Duodenal mucosa (tissue), 2 donors: ENCODE data around the gene DNASE2B.

Source experiments
- H3K27ac ChIP-seq: one replicate; pipeline ENCODE4 v1.7.0; 2013; ENCODE audit warnings: low read depth, low read length
- H3K27me3 ChIP-seq, 2 donors: one replicate each; pipeline ENCODE4 v1.7.0; 2013; ENCODE audit warnings: low read length in 2 of 2, control low read depth in 1 of 2; ENCODE audit not compliant: insufficient read depth in 2 of 2, control insufficient read depth in 1 of 2
- H3K36me3 ChIP-seq, 2 donors: one replicate each; pipeline ENCODE4 v1.7.0; 2013; ENCODE audit warnings: low read length in 2 of 2, control low read depth in 1 of 2; ENCODE audit not compliant: insufficient read depth in 2 of 2, control insufficient read depth in 1 of 2
- H3K4me1 ChIP-seq, 2 donors: one replicate each; pipeline ENCODE4 v1.7.0; 2013; ENCODE audit warnings: low read length in 2 of 2, control low read depth in 1 of 2; ENCODE audit not compliant: insufficient read depth in 2 of 2, control insufficient read depth in 1 of 2
- H3K4me3 ChIP-seq, 2 donors: one replicate each; pipeline ENCODE4 v1.7.0; 2013; ENCODE audit warnings: low read length in 2 of 2, low read depth in 1 of 2
- H3K9ac ChIP-seq, 2 donors: one replicate each; pipeline ENCODE4 v1.7.0; 2013; ENCODE audit warnings: low read length in 2 of 2, low read depth in 1 of 2
- H3K9me3 ChIP-seq, 2 donors: one replicate each; pipeline ENCODE4 v1.7.0; 2013; ENCODE audit warnings: low read length in 2 of 2, control low read depth in 1 of 2; ENCODE audit not compliant: control insufficient read depth in 1 of 2

Gene DNASE2B

GRCh38 chr1:84412316-84412942, 14.1 kb downstream of the DNASE2B start:
- no peaks in the 10 kb centered on the region for H3K27me3 ChIP-seq

GRCh38 chr1:84415396-84415795, 17.1 kb downstream of the DNASE2B start:
- Histone ChIP-seq H3K27me3 (no peaks in the 10 kb centered on the region), H3K4me3 (no peak overlapping the region), H3K27ac (no peak overlapping the region), H3K9me3 (no peaks in the 10 kb centered on the region), H3K36me3 (no peaks in the 10 kb centered on the region), H3K4me1 (peaks cover 0 to 7% of the 10 kb centered on the region in 2 donors), H3K9ac (no peak overlapping the region)

More at GRCh38 chr1:84412316-84412942, 14.1 kb downstream of the DNASE2B start:
- no peaks in the 10 kb centered on the region for H3K9me3 ChIP-seq
- H3K36me3 ChIP-seq, result no peaks in the 10 kb centered on the region
- H3K4me1 ChIP-seq, result peaks cover 0 to 29% of the 10 kb centered on the region in 2 donors
- no peak overlapping the region for H3K27ac ChIP-seq
- H3K4me3 ChIP-seq, result no peak overlapping the region
- H3K9ac ChIP-seq, result no peak overlapping the region

GRCh38 chr1:84422909-84423308, 24.6 kb downstream of the DNASE2B start:
- Histone ChIP-seq H3K9me3 (no peaks in the 10 kb centered on the region), H3K4me3 (no peak overlapping the region), H3K4me1 (no peaks in the 10 kb centered on the region), H3K27ac (no peak overlapping the region), H3K36me3 (no peaks in the 10 kb centered on the region), H3K27me3 (no peaks in the 10 kb centered on the region), H3K9ac (no peak overlapping the region)

GRCh38 chr1:84424513-84425149, 26.3 kb downstream of the DNASE2B start:
- Histone ChIP-seq H3K9me3 (peaks cover 0 to under 1% of the 10 kb centered on the region in 2 donors), H3K9ac (no peak overlapping the region), H3K27ac (no peak overlapping the region), H3K36me3 (no peaks in the 10 kb centered on the region), H3K4me1 (no peaks in the 10 kb centered on the region), H3K4me3 (no peak overlapping the region), H3K27me3 (no peaks in the 10 kb centered on the region)

GRCh38 chr1:84425150-84425896, 27.0 kb downstream of the DNASE2B start:
- Histone ChIP-seq H3K4me3 (no peak overlapping the region), H3K9me3 (peaks cover 0 to 7% of the 10 kb centered on the region in 2 donors), H3K27ac (no peak overlapping the region), H3K36me3 (no peaks in the 10 kb centered on the region), H3K9ac (no peak overlapping the region), H3K27me3 (no peaks in the 10 kb centered on the region), H3K4me1 (no peaks in the 10 kb centered on the region)

GRCh38 chr1:84426376-84426775, 28.1 kb downstream of the DNASE2B start:
- no peak overlapping the region for H3K4me3 ChIP-seq
- no peaks in the 10 kb centered on the region for H3K4me1 ChIP-seq
- no peaks in the 10 kb centered on the region for H3K36me3 ChIP-seq
- H3K27ac ChIP-seq, result no peak overlapping the region
- H3K9ac ChIP-seq, result no peak overlapping the region
- peaks cover 0 to 8% of the 10 kb centered on the region in 2 donors for H3K9me3 ChIP-seq
- no peaks in the 10 kb centered on the region for H3K27me3 ChIP-seq

- no peak overlapping the region for H3K9ac ChIP-seq
- H3K27me3 ChIP-seq, result no peaks in the 10 kb centered on the region
- H3K27ac ChIP-seq, result no peak overlapping the region
- no peaks in the 10 kb centered on the region for H3K4me1 ChIP-seq
- no peaks in the 10 kb centered on the region for H3K36me3 ChIP-seq
- peaks cover 0 to 8% of the 10 kb centered on the region in 2 donors for H3K9me3 ChIP-seq
- H3K4me3 ChIP-seq, result no peak overlapping the region
Observed at GRCh38 chr1:84427250-84428188, 29.2 kb downstream of the DNASE2B start.

GRCh38 chr1:84428235-84428634, 30.0 kb downstream of the DNASE2B start:
- no peak overlapping the region for H3K4me3 ChIP-seq
- H3K27me3 ChIP-seq, result no peaks in the 10 kb centered on the region
- H3K27ac ChIP-seq, result no peak overlapping the region
- peaks cover 0 to 8% of the 10 kb centered on the region in 2 donors for H3K9me3 ChIP-seq
- no peak overlapping the region for H3K9ac ChIP-seq
- no peaks in the 10 kb centered on the region for H3K36me3 ChIP-seq
- peaks cover 2% of the 10 kb centered on the region in 2 donors for H3K4me1 ChIP-seq

GRCh38 chr1:84429231-84429630, 30.9 kb downstream of the DNASE2B start:
- Histone ChIP-seq H3K9ac (no peak overlapping the region), H3K4me3 (no peak overlapping the region), H3K9me3 (peaks cover 0 to 8% of the 10 kb centered on the region in 2 donors), H3K27me3 (no peaks in the 10 kb centered on the region), H3K36me3 (no peaks in the 10 kb centered on the region), H3K27ac (no peak overlapping the region), H3K4me1 (peaks cover 5% of the 10 kb centered on the region in 2 donors)
